Body of pancreas (tissue), 4 donors: Measurements from ENCODE around the gene TNNC1. TPM values are rescaled to one million over a fixed set of nuclear protein-coding genes. Genes with fewer than 3 reads are reported as not detected.

Source experiments
- ATAC-seq: fragments of 150-250 bp; one replicate; pipeline ENCODE4 v1.9.1; 2016
- DNase-seq, 4 donors: peaks; one replicate each; pipeline ENCODE4 v3.0.0-alpha.2; 2019
- H3K27ac ChIP-seq, 4 donors: fragments of 200-600 bp; sonication (generic); 1 replicate in 3 of 4; 2 replicates in 1 of 4; pipeline versions ENCODE4 v1.5.1 to v1.6.1; 2016 to 2019; ENCODE audit warnings: mild to moderate bottlenecking in 1 of 4, mixed read lengths in 1 of 4, moderate library complexity in 1 of 4
- H3K27me3 ChIP-seq, 2 donors: fragments of 200-600 bp; sonication (generic); one replicate each; pipeline ENCODE4 v1.6.0; 2016; ENCODE audit warnings: mild to moderate bottlenecking in 1 of 2
- H3K36me3 ChIP-seq, 2 donors: fragments of 200-600 bp; sonication (generic); replicated peaks in 1 of 2; 2 replicates each; pipeline ENCODE4 v1.5.1; 2016; ENCODE audit warnings: low read depth in 2 of 2; ENCODE audit not compliant: insufficient read depth in 1 of 2
- H3K4me1 ChIP-seq: fragments of 200-600 bp; sonication (generic); one replicate; pipeline ENCODE4 v1.6.0; 2016
- H3K4me3 ChIP-seq, 2 donors: fragments of 200-600 bp; sonication (generic); 1 replicate in 1 of 2; 2 replicates in 1 of 2; pipeline ENCODE4 v1.5.1; 2016 to 2019
- H3K9me3 ChIP-seq, 3 donors: fragments of 200-600 bp; sonication (generic); 1 replicate in 2 of 3; 2 replicates in 1 of 3; pipeline ENCODE4 v1.5.1; 2016
- CTCF ChIP-seq, 7 experiments: fragments of 450-650 bp in 4 of 7; fragments of 200-600 bp in 3 of 7; sonication (generic) in 3 of 7; IDR thresholded peaks; one replicate each; pipeline ENCODE4 v1.5.1; 2016 to 2019; ENCODE audit warnings: antibody characterized with exemption in 7 of 7
- POLR2A ChIP-seq, 3 donors: fragments of 450-650 bp; IDR thresholded peaks; one replicate each; pipeline ENCODE4 v1.6.1; 2016; ENCODE audit warnings: antibody characterized with exemption in 3 of 3, mild to moderate bottlenecking in 2 of 3
- WGBS, 2 donors: methylation state at CpG; one replicate each; pipeline ENCODE4 v1.1.5; 2017; 5-methylcytosine and 5-hydroxymethylcytosine counted together
- intact Hi-C: fragments of 100-400 bp; cut with DNase I; formaldehyde crosslinking; loops from one replicate; pipeline ENCODE4 v1.15.1; 2023
- total RNA-seq, 2 donors: library from RNA; depleted of rRNA; stranded (reverse); fragments of >200 nt; gene quantifications; one replicate each; pipeline ENCODE4 v1.1.0, GENCODE V29; 2016

The TNNC1 gene
- total RNA-seq, 2 donors from 2014 or later, result 0.99 to 10.4 TPM

GRCh38 chr3:52489453-52489852 is 35.6 kb upstream of the TNNC1 start:
- 90% methylated on average over 2 of the region's 18 CpGs; no CpG with 5 or more reads in 1 of the 2 donors for WGBS, 2 donors
- Histone ChIP-seq H3K27ac (peak overlapping the region in 1 of 4 donors; percentile 9), H3K36me3 (peaks cover 0 to 25% of the 10 kb centered on the region in 2 donors)

DNA sequence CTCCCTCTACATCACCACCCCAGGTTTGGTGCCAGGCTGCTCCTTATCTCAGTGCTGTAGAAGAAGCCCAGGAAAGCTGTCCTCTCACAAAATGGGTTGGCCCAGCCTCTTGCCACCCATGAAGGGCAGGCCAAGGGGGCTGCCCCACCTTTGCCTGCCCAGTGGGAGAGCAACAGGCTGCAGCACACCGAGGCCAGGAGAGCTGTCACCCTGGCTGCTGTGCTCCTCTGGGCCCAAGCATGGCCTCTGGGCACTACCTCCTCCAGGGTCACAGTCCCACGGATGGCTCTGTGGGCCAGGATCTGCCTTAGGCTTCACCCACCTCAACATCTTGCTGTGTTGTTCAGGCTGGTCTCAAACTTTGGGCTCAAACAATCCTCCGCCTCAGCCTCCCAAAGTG is 34.9 kb upstream of the TNNC1 start:
- Histone ChIP-seq H3K27ac (no peak overlapping the region), H3K9me3 (no peaks in the 10 kb centered on the region), H3K4me1 (peaks cover 4% of the 10 kb centered on the region), H3K36me3 (peaks cover 0 to 25% of the 10 kb centered on the region in 2 donors), H3K27me3 (no peaks in the 10 kb centered on the region), H3K4me3 (no peak overlapping the region)
- DNase-seq, result no peak
- intact Hi-C loops, result no loop called here
- ATAC-seq, result no peak
- WGBS, 2 donors, result 82% methylated on average over 3 of the region's 3 CpGs; no CpG with 5 or more reads in 1 of the 2 donors
- TF ChIP-seq POLR2A (IDR thresholded peaks at IDR 0.05), result no peak

More at GRCh38 chr3:52489453-52489852, 35.6 kb upstream of the TNNC1 start:
- Histone ChIP-seq H3K4me3 (no peak overlapping the region), H3K9me3 (no peaks in the 10 kb centered on the region), H3K4me1 (peaks cover 4% of the 10 kb centered on the region), H3K27me3 (no peaks in the 10 kb centered on the region)
- DNase-seq, result no peak
- intact Hi-C loops, result no loop called here
- no peak for ATAC-seq
- TF ChIP-seq POLR2A (IDR thresholded peaks at IDR 0.05) (no peak), CTCF (IDR thresholded peaks at IDR 0.05) (no peak)

- no peak overlapping the region for H3K4me3 ChIP-seq
- intact Hi-C loops, result no loop called here
- no peaks in the 10 kb centered on the region for H3K9me3 ChIP-seq
- H3K27me3 ChIP-seq, result no peaks in the 10 kb centered on the region
- ATAC-seq, result no peak
- DNase-seq, result no peak
- peaks cover 4% of the 10 kb centered on the region for H3K4me1 ChIP-seq
- WGBS, 2 donors, result 93 to 95% methylated on average over 55 to 59 of the region's 59 CpGs
- no peak for TF ChIP-seq CTCF (IDR thresholded peaks at IDR 0.05)
- TF ChIP-seq POLR2A (IDR thresholded peaks at IDR 0.05), result no peak
- H3K36me3 ChIP-seq, result peaks cover 0 to 25% of the 10 kb centered on the region in 2 donors
- H3K27ac ChIP-seq, result no peak overlapping the region
Measured at GRCh38 chr3:52487788-52488691, 34.2 kb upstream of the TNNC1 start.

DNA sequence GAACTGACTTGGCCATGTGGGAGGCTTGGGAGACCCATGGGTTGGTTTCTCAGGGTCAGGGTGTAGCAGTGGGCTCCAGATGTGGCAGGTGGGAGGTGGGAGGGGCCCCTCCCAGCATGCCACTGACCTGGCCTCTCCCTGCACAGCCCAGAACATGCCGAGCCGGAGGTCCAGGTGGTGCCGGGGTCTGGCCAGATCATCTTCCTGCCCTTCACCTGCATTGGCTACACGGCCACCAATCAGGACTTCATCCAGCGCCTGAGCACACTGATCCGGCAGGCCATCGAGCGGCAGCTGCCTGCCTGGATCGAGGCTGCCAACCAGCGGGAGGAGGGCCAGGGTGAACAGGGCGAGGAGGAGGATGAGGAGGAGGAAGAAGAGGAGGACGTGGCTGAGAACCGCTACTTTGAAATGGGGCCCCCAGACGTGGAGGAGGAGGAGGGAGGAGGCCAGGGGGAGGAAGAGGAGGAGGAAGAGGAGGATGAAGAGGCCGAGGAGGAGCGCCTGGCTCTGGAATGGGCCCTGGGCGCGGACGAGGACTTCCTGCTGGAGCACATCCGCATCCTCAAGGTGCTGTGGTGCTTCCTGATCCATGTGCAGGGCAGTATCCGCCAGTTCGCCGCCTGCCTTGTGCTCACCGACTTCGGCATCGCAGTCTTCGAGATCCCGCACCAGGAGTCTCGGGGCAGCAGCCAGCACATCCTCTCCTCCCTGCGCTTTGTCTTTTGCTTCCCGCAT is 33.4 kb upstream of the TNNC1 start:
- no peaks in the 10 kb centered on the region for H3K9me3 ChIP-seq
- H3K4me1 ChIP-seq, result peaks cover 4% of the 10 kb centered on the region
- DNase-seq (no peak), ATAC-seq (no peak)
- WGBS, 2 donors, result 93% methylated on average over 27 to 31 of the region's 31 CpGs
- H3K27ac ChIP-seq, result no peak overlapping the region
- intact Hi-C loops, result no loop called here
- H3K27me3 ChIP-seq, result no peaks in the 10 kb centered on the region
- H3K4me3 ChIP-seq, result no peak overlapping the region
- TF ChIP-seq POLR2A (IDR thresholded peaks at IDR 0.05), result no peak
- peaks cover 0 to 22% of the 10 kb centered on the region in 2 donors for H3K36me3 ChIP-seq

- H3K4me3 ChIP-seq, result no peak overlapping the region
- intact Hi-C loops, result no loop called here
- WGBS, 2 donors, result 84 to 88% methylated on average over 8 to 10 of the region's 10 CpGs
- H3K36me3 ChIP-seq, result peaks cover 0 to 19% of the 10 kb centered on the region in 2 donors
- TF ChIP-seq CTCF (IDR thresholded peaks at IDR 0.05), result no peak
- TF ChIP-seq POLR2A (IDR thresholded peaks at IDR 0.05), result no peak
- peaks cover under 1% of the 10 kb centered on the region for H3K4me1 ChIP-seq
- H3K9me3 ChIP-seq, result no peaks in the 10 kb centered on the region
- no peak overlapping the region for H3K27ac ChIP-seq
- DNase-seq (no peak), ATAC-seq (no peak)
- no peaks in the 10 kb centered on the region for H3K27me3 ChIP-seq
Measured at GRCh38 chr3:52484680-52485461, 31.0 kb upstream of the TNNC1 start.
